NCI-H748 treated with DMSO at 0.1 percent for 48 hours (cell line): ENCODE results near the gene NECAB2.

Source experiments
- DNase-seq: peaks from one replicate; lab custom pipeline; 2025; lab: John Stamatoyannopoulos, UW

The NECAB2 gene

GRCh38 chr16:83967091-83967490 lies 953 bp upstream of the NECAB2 start:
- no peak for DNase-seq

- DNase-seq: no peak
Measured at GRCh38 chr16:83968306-83968851, 335 bp downstream of the NECAB2 start.

GRCh38 chr16:83968891-83969649 lies 1.0 kb downstream of the NECAB2 start:
- no peak for DNase-seq

GRCh38 chr16:83969771-83970429 lies 1.9 kb downstream of the NECAB2 start:
- no peak for DNase-seq

GRCh38 chr16:83970430-83970815 lies 2.4 kb downstream of the NECAB2 start:
- DNase-seq: no peak

- no peak for DNase-seq
Measured at GRCh38 chr16:83971165-83972130, 3.4 kb downstream of the NECAB2 start.

GRCh38 chr16:83972256-83973008 lies 4.4 kb downstream of the NECAB2 start:
- DNase-seq: no peak

GRCh38 chr16:83973077-83973476 lies 5.0 kb downstream of the NECAB2 start:
- no peak for DNase-seq

GRCh38 chr16:83973581-83974385 lies 5.7 kb downstream of the NECAB2 start:
- DNase-seq: no peak

- DNase-seq: no peak
Measured at GRCh38 chr16:83974475-83974874, 6.4 kb downstream of the NECAB2 start.

- DNase-seq: no peak
Measured at GRCh38 chr16:83975590-83976260, 7.7 kb downstream of the NECAB2 start.

GRCh38 chr16:83977056-83977815 lies 9.2 kb downstream of the NECAB2 start:
- DNase-seq: no peak

GRCh38 chr16:83978401-83978904 lies 10.4 kb downstream of the NECAB2 start:
- no peak for DNase-seq

GRCh38 chr16:83979441-83979840 lies 11.4 kb downstream of the NECAB2 start:
- no peak for DNase-seq

GRCh38 chr16:83980794-83981193 lies 12.8 kb downstream of the NECAB2 start:
- DNase-seq: no peak

GRCh38 chr16:83981799-83982198 lies 13.8 kb downstream of the NECAB2 start:
- DNase-seq: no peak

GRCh38 chr16:83983491-83983890 lies 15.4 kb downstream of the NECAB2 start:
- no peak for DNase-seq

- no peak for DNase-seq
Measured at GRCh38 chr16:83989300-83989699, 21.3 kb downstream of the NECAB2 start.

GRCh38 chr16:83990492-83990891 lies 22.4 kb downstream of the NECAB2 start:
- no peak for DNase-seq
